ENCODE results near the gene SEC23A. TPM values are rescaled to one million over a fixed set of nuclear protein-coding genes. Genes with fewer than 3 reads are reported as not detected.

SEC23A gene
- total and polyA plus RNA-seq, 2 donors (not counting 3 experiments of a cell fraction or from before 2014, with no cell fraction given) = 78.3 to 155 TPM

DNA sequence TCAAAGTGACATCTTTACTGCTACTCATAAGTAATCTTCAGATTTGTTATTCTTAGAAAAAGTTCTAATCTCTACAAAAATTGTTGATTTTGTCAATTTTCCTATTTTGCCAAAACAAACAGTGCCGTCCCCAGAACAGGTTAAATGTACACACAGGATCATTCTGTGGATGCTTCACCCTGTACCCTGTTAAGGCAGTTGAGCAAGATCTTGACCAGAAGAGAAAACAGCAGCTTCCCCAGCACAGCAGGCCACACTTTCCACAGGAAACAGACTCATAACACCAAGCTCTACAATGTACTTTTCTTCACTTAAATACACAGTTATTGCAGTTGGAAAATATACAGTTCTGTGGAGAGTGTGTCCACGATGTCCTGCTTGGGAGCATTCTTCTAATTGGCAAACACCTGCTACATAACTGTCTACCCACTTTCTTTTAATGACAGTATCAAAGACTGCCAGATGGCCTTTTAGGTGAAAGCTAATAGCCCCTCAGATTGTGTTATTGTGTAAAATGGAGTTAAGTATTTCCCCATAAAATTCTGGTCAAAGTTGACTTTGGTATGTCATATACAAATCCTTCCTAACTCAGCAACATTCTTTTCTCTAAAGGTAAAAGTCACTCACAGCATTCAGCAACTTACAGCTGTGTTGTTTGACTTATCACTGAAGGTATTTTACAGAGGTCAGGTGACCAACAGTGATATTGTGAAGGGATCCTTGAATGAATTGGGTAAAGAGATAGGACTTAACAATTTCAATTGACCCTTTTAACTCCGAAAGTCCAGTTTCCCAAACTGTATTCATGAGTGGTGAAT, 77.0 kb downstream of the SEC23A start:
- intact Hi-C loops (cut with micrococcal nuclease) = no loop called here
- H4K20me1 ChIP-seq (replicated peaks; ENCODE audit: control insufficient read depth, extremely low read depth, insufficient read depth, low read length) = no peaks in the 10 kb centered on the region
- no peak overlapping the region for H3K4me3 ChIP-seq (replicated peaks in 1 of 3; ENCODE audit: insufficient read depth in 1 of 3, low read depth in 1 of 3, low read length in 3 of 3)
- no peaks in the 10 kb centered on the region for H3K9me1 ChIP-seq (replicated peaks; ENCODE audit: control insufficient read depth, extremely low read depth, insufficient read depth, low read length)
- H2AFZ ChIP-seq (ENCODE audit: low read depth, low read length) = no peak overlapping the region
- no peak for TF ChIP-seq EZH2 (IDR thresholded peaks at IDR 0.05; ENCODE audit: borderline replicate concordance, low read depth, low read length, severe bottlenecking)
- H3K36me3 ChIP-seq (ENCODE audit: control insufficient read depth in 2 of 2, extremely low read depth in 1 of 2, insufficient read depth in 2 of 2, low read length in 2 of 2) = peaks cover 4 to 15% of the 10 kb centered on the region in 2 experiments
- H3K79me2 ChIP-seq (ENCODE audit: control insufficient read depth, insufficient read depth, low read length) = no peaks in the 10 kb centered on the region
- BruUV-seq (replicated peaks) = no TSS peak
- H3K27ac ChIP-seq (ENCODE audit: insufficient read depth, low read depth, low read length) = no peak overlapping the region
- DNase-seq (ENCODE audit: low read depth, low spot score) (peak; percentile 76), FAIRE-seq (peak; percentile 47)
- no peaks in the 10 kb centered on the region for H3K27me3 ChIP-seq (ENCODE audit: control insufficient read depth in 2 of 2, insufficient read depth in 2 of 2, low read length in 2 of 2)
- no peak overlapping the region for H3K9ac ChIP-seq (replicated peaks; ENCODE audit: extremely low read depth, insufficient read depth, low read length)
- dilution Hi-C loops (cut with MboI; ENCODE audit: extremely low pct_ligation_motif_present, low sequenced_read_pairs) = no loop called here
- H3K9me3 ChIP-seq (replicated peaks; ENCODE audit: control insufficient read depth, insufficient read depth, low read length) = no peaks in the 10 kb centered on the region
- ChIA-PET POLR2A (no interaction called here), CTCF (interaction anchor here (0.9 to 1.9 kb wide), 6 partner anchors 8 to 304 kb away, joined by 3 to 18 read pairs (median 4); no protein-coding TSS in a partner anchor)
- no peaks in the 10 kb centered on the region for H3K4me1 ChIP-seq (ENCODE audit: control insufficient read depth, extremely low read depth, insufficient read depth, low read length)
- H3K4me2 ChIP-seq (ENCODE audit: insufficient read depth, low read length) = no peak overlapping the region

- no TSS peak for BruUV-seq (replicated peaks)
- ChIA-PET POLR2A (no interaction called here), CTCF (interaction anchor here (0.9 to 1.9 kb wide), 5 partner anchors 9 to 302 kb away, joined by 3 to 18 read pairs (median 4); no protein-coding TSS in a partner anchor)
- Histone ChIP-seq H3K9me3 (replicated peaks; ENCODE audit: control insufficient read depth, insufficient read depth, low read length) (no peaks in the 10 kb centered on the region), H2AFZ (ENCODE audit: low read depth, low read length) (no peak overlapping the region), H3K4me1 (ENCODE audit: control insufficient read depth, extremely low read depth, insufficient read depth, low read length) (no peaks in the 10 kb centered on the region), H3K9me1 (replicated peaks; ENCODE audit: control insufficient read depth, extremely low read depth, insufficient read depth, low read length) (no peaks in the 10 kb centered on the region), H3K27me3 (ENCODE audit: control insufficient read depth in 2 of 2, insufficient read depth in 2 of 2, low read length in 2 of 2) (no peaks in the 10 kb centered on the region), H4K20me1 (replicated peaks; ENCODE audit: control insufficient read depth, extremely low read depth, insufficient read depth, low read length) (no peaks in the 10 kb centered on the region), H3K79me2 (ENCODE audit: control insufficient read depth, insufficient read depth, low read length) (no peaks in the 10 kb centered on the region), H3K4me2 (ENCODE audit: insufficient read depth, low read length) (no peak overlapping the region), H3K9ac (replicated peaks; ENCODE audit: extremely low read depth, insufficient read depth, low read length) (no peak overlapping the region), H3K27ac (ENCODE audit: insufficient read depth, low read depth, low read length) (no peak overlapping the region), H3K4me3 (replicated peaks in 1 of 3; ENCODE audit: insufficient read depth in 1 of 3, low read depth in 1 of 3, low read length in 3 of 3) (no peak overlapping the region), H3K36me3 (ENCODE audit: control insufficient read depth in 2 of 2, extremely low read depth in 1 of 2, insufficient read depth in 2 of 2, low read length in 2 of 2) (peaks cover 0 to 11% of the 10 kb centered on the region in 2 experiments)
- FAIRE-seq (no peak), DNase-seq (ENCODE audit: low read depth, low spot score) (no peak)
- dilution Hi-C loops (cut with MboI; ENCODE audit: extremely low pct_ligation_motif_present, low sequenced_read_pairs) (no loop called here), intact Hi-C loops (cut with micrococcal nuclease) (no loop called here)
- no peak for TF ChIP-seq MYC (IDR thresholded peaks at IDR 0.05; ENCODE audit: low read depth, low read length)
- no peak for TF ChIP-seq CTCF (IDR thresholded peaks at IDR 0.05; ENCODE audit: extremely low read depth in 1 of 2, insufficient read depth in 1 of 2, low read depth in 1 of 2, low read length in 2 of 2)
- TF ChIP-seq JUN (IDR thresholded peaks at IDR 0.05; ENCODE audit: borderline replicate concordance, insufficient read depth, insufficient read length, low read depth) = no peak
- TF ChIP-seq MAX (IDR thresholded peaks at IDR 0.05; ENCODE audit: insufficient read depth, insufficient read length) = no peak
- TF ChIP-seq POLR2AphosphoS5 (IDR thresholded peaks at IDR 0.05; ENCODE audit: insufficient read depth, low read depth, low read length) = no peak
- TF ChIP-seq FOS (IDR thresholded peaks at IDR 0.05; ENCODE audit: borderline replicate concordance, insufficient read depth, low read length) = no peak
- no peak for TF ChIP-seq GATA2 (IDR thresholded peaks at IDR 0.05; ENCODE audit: insufficient read depth, insufficient read length, low read depth, low read length)
- TF ChIP-seq EZH2 (IDR thresholded peaks at IDR 0.05; ENCODE audit: borderline replicate concordance, low read depth, low read length, severe bottlenecking) = no peak
- no peak for TF ChIP-seq POLR2A (IDR thresholded peaks at IDR 0.05; ENCODE audit: low read depth, low read length)
Measured at GRCh38 chr14:39025250-39025809, 77.7 kb downstream of the SEC23A start.
